GM23248 (cell line): ENCODE results near the gene ITGA11. TPM values are rescaled to one million over a fixed set of nuclear protein-coding genes. Genes with fewer than 3 reads are reported as not detected.

Source experiments
- DNase-seq: peaks from one replicate; pipeline ENCODE4 v3.0.0-alpha.2; 2015
- H2AFZ ChIP-seq: fragments of 200-600 bp; sonication (generic); 2 replicates; pipeline ENCODE4 v1.6.1; 2016; ENCODE audit warnings: antibody characterized with exemption
- H3F3A ChIP-seq: fragments of 200-600 bp; sonication (generic); 2 replicates; pipeline ENCODE4 v1.6.1; 2016; ENCODE audit warnings: mild to moderate bottlenecking, antibody characterized with exemption, mixed run types; ENCODE audit not compliant: insufficient read depth
- H3K27ac ChIP-seq: fragments of 200-600 bp; sonication (generic); 2 replicates; pipeline ENCODE4 v1.5.1; 2016; ENCODE audit warnings: mild to moderate bottlenecking
- H3K27me3 ChIP-seq: fragments of 200-600 bp; sonication (generic); replicated peaks from 2 replicates; pipeline ENCODE4 v1.6.1; 2016; ENCODE audit warnings: mild to moderate bottlenecking; ENCODE audit not compliant: insufficient read depth
- H3K36me3 ChIP-seq: fragments of 200-600 bp; sonication (generic); 2 replicates; pipeline ENCODE4 v1.6.1; 2016; ENCODE audit warnings: low read depth, mild to moderate bottlenecking
- H3K4me1 ChIP-seq: fragments of 200-600 bp; sonication (generic); 2 replicates; pipeline ENCODE4 v1.6.1; 2016; ENCODE audit warnings: mild to moderate bottlenecking; ENCODE audit not compliant: insufficient read depth
- H3K4me2 ChIP-seq: fragments of 200-600 bp; sonication (generic); one replicate; pipeline ENCODE4 v1.6.1; 2016; ENCODE audit warnings: mild to moderate bottlenecking; ENCODE audit not compliant: unreplicated experiment
- H3K4me3 ChIP-seq: fragments of 200-600 bp; sonication (generic); 2 replicates; pipeline ENCODE4 v1.5.1; 2016; ENCODE audit warnings: mild to moderate bottlenecking
- H3K79me2 ChIP-seq: fragments of 200-600 bp; sonication (generic); 2 replicates; pipeline ENCODE4 v1.6.1; 2016; ENCODE audit warnings: mild to moderate bottlenecking; ENCODE audit not compliant: insufficient read depth
- H3K9ac ChIP-seq: fragments of 200-600 bp; sonication (generic); 2 replicates; pipeline ENCODE4 v1.6.1; 2016; ENCODE audit warnings: mild to moderate bottlenecking
- H3K9me2 ChIP-seq: fragments of 200-600 bp; sonication (generic); 2 replicates; pipeline ENCODE4 v1.6.1; 2016; ENCODE audit warnings: mixed run types, mild to moderate bottlenecking, moderate library complexity; ENCODE audit not compliant: insufficient read depth
- H3K9me3 ChIP-seq: fragments of 200-600 bp; sonication (generic); one replicate; pipeline ENCODE4 v1.6.1; 2017; ENCODE audit warnings: low read depth
- H4K20me1 ChIP-seq: fragments of 200-600 bp; sonication (generic); 2 replicates; pipeline ENCODE4 v1.6.0; 2016; ENCODE audit not compliant: insufficient read depth
- EZH2 ChIP-seq: fragments of 200-600 bp; sonication (generic); IDR thresholded peaks from 2 replicates; pipeline ENCODE4 v1.6.1; 2018; ENCODE audit warnings: antibody characterized with exemption, mild to moderate bottlenecking; ENCODE audit not compliant: insufficient read depth, poor library complexity, severe bottlenecking
- EZH2phosphoT487 ChIP-seq: fragments of 200-600 bp; sonication (generic); IDR thresholded peaks from 2 replicates; pipeline ENCODE4 v1.6.1; 2018; ENCODE audit warnings: antibody characterized with exemption, moderate library complexity, mild to moderate bottlenecking, low read depth; ENCODE audit not compliant: insufficient read depth
- WGBS, 2 experiments: methylation state at CpG; one replicate each; pipeline ENCODE4 v1.1.6; 2015 to 2017; ENCODE audit warnings: low lambda C conversion rate in 2 of 2, low coverage in 1 of 2; ENCODE audit errors: missing lambda C conversion rate in 2 of 2; 5-methylcytosine and 5-hydroxymethylcytosine counted together
- in situ Hi-C: fragments of 300-500 bp; cut with MboI; formaldehyde crosslinking; loops from 2 replicates; pipeline ENCODE4 v1.15.0; 2020
- polyA plus RNA-seq: library from polyadenylated mRNA; unstranded; fragments of >200 nt; fragmentation: Nextera tagmentation; extraction: Ambion mirVana; gene quantifications from 2 replicates; pipeline ENCODE4 v1.2.1, GENCODE V29; 2016
- total RNA-seq: library from RNA; depleted of rRNA; stranded (reverse); fragments of >200 nt; shearing (Covaris generic); gene quantifications from 2 replicates; pipeline ENCODE4 v1.2.3, GENCODE V29; 2014

Gene ITGA11
- total and polyA plus RNA-seq, 2 experiments from 2014 or later, result 312 to 352 TPM

DNA sequence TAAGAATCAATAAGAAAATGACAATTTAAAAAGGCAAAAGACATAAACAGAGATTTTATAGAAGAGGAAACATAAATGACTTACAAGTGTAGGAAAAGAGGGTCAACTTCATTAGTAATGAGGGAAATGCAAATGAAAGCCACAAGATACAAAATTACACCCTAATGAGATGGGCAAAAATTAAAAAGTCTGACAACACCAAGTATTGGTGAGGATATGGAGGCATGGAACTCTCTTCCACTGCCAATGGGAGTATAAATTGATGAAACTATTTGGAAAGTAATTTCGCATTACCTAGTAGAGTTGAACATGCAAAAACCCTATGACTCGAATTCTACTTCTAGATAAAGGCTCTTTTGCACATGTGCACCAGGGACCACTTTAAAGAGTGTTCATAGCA is 28.2 kb upstream of the ITGA11 start:
- 50 to 64% methylated on average over 2 of the region's 2 CpGs for WGBS, 2 experiments
- Histone ChIP-seq H3K4me3 (no peak overlapping the region), H3K9ac (no peak overlapping the region), H3K27me3 (no peaks in the 10 kb centered on the region), H3K79me2 (no peaks in the 10 kb centered on the region), H2AFZ (no peak overlapping the region), H4K20me1 (no peaks in the 10 kb centered on the region), H3K4me1 (peaks cover 18% of the 10 kb centered on the region), H3K9me2 (no peaks in the 10 kb centered on the region), H3K4me2 (no peak overlapping the region), H3K9me3 (no peaks in the 10 kb centered on the region), H3K36me3 (no peaks in the 10 kb centered on the region), H3F3A (peaks cover 15% of the 10 kb centered on the region), H3K27ac (no peak overlapping the region)
- DNase-seq, result no peak
- in situ Hi-C loops, result no loop called here
- TF ChIP-seq EZH2phosphoT487, result no peak
- no peak for TF ChIP-seq EZH2

GRCh38 chr15:68450192-68450591 is 18.2 kb upstream of the ITGA11 start:
- no peak for DNase-seq
- no peaks in the 10 kb centered on the region for H3K79me2 ChIP-seq
- H3F3A ChIP-seq, result no peaks in the 10 kb centered on the region
- H3K9me2 ChIP-seq, result no peaks in the 10 kb centered on the region
- no peak for TF ChIP-seq EZH2
- TF ChIP-seq EZH2phosphoT487, result no peak
- H3K36me3 ChIP-seq, result no peaks in the 10 kb centered on the region
- H3K9ac ChIP-seq, result no peak overlapping the region
- no peaks in the 10 kb centered on the region for H4K20me1 ChIP-seq
- in situ Hi-C loops, result no loop called here
- H3K4me3 ChIP-seq, result no peak overlapping the region
- no peak overlapping the region for H3K4me2 ChIP-seq
- H3K9me3 ChIP-seq, result no peaks in the 10 kb centered on the region
- H2AFZ ChIP-seq, result no peak overlapping the region
- no peaks in the 10 kb centered on the region for H3K27me3 ChIP-seq
- H3K27ac ChIP-seq, result no peak overlapping the region
- 18 to 28% methylated on average over 1 of the region's 1 CpG for WGBS, 2 experiments
- no peaks in the 10 kb centered on the region for H3K4me1 ChIP-seq

DNA sequence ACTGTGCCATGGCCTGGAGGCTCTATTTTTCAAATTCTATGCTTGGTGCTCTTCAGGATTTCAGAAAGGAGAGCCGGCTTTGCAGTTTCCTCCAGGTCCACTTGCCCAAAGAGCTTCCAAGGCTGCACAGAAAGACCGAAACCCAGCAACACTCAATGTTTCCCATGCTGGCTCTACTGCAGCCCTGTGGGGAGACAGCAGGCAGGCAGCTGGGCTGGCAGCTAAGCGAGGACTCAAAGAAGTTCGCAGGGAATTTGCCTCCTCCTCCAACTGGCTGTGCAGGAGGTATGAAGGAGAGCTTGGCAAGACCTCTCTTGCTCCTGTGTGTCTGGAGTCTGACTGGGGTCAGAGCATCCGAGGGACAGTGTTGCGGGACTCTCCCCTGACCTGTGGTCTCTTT is 17.4 kb upstream of the ITGA11 start:
- no peak overlapping the region for H3K27ac ChIP-seq
- no peaks in the 10 kb centered on the region for H3K36me3 ChIP-seq
- WGBS, 2 experiments, result 39 to 56% methylated on average over 6 of the region's 6 CpGs
- in situ Hi-C loops, result no loop called here
- H3K4me1 ChIP-seq, result no peaks in the 10 kb centered on the region
- H3K4me2 ChIP-seq, result no peak overlapping the region
- H3K9me3 ChIP-seq, result no peaks in the 10 kb centered on the region
- H3K27me3 ChIP-seq, result no peaks in the 10 kb centered on the region
- H3K4me3 ChIP-seq, result no peak overlapping the region
- no peaks in the 10 kb centered on the region for H3K9me2 ChIP-seq
- H3K9ac ChIP-seq, result no peak overlapping the region
- H3K79me2 ChIP-seq, result no peaks in the 10 kb centered on the region
- TF ChIP-seq EZH2 (no peak), EZH2phosphoT487 (no peak)
- H3F3A ChIP-seq, result no peaks in the 10 kb centered on the region
- no peak for DNase-seq
- no peak overlapping the region for H2AFZ ChIP-seq
- H4K20me1 ChIP-seq, result no peaks in the 10 kb centered on the region

- no peaks in the 10 kb centered on the region for H3K9me2 ChIP-seq
- H4K20me1 ChIP-seq, result no peaks in the 10 kb centered on the region
- H3K79me2 ChIP-seq, result no peaks in the 10 kb centered on the region
- DNase-seq, result no peak
- H3K9ac ChIP-seq, result no peak overlapping the region
- no peaks in the 10 kb centered on the region for H3K27me3 ChIP-seq
- no peak overlapping the region for H3K27ac ChIP-seq
- no peak overlapping the region for H3K4me3 ChIP-seq
- no peaks in the 10 kb centered on the region for H3K36me3 ChIP-seq
- H3F3A ChIP-seq, result no peaks in the 10 kb centered on the region
- no peak overlapping the region for H3K4me2 ChIP-seq
- no peak overlapping the region for H2AFZ ChIP-seq
- WGBS, 2 experiments, result 38 to 45% methylated on average over 2 of the region's 2 CpGs
- in situ Hi-C loops, result no loop called here
- no peaks in the 10 kb centered on the region for H3K4me1 ChIP-seq
- H3K9me3 ChIP-seq, result no peaks in the 10 kb centered on the region
- TF ChIP-seq EZH2phosphoT487, result no peak
- no peak for TF ChIP-seq EZH2
These were observed 16.2 kb upstream of the ITGA11 start for GRCh38 chr15:68447976-68448755.
